Measurements from ENCODE around the gene CCDC170.
"Not testable (repeated sequence)": the region's sequence is repeated elsewhere in the genome, so short reads cannot be mapped to it uniquely, and the experiment has no call there.

Gene CCDC170

DNA sequence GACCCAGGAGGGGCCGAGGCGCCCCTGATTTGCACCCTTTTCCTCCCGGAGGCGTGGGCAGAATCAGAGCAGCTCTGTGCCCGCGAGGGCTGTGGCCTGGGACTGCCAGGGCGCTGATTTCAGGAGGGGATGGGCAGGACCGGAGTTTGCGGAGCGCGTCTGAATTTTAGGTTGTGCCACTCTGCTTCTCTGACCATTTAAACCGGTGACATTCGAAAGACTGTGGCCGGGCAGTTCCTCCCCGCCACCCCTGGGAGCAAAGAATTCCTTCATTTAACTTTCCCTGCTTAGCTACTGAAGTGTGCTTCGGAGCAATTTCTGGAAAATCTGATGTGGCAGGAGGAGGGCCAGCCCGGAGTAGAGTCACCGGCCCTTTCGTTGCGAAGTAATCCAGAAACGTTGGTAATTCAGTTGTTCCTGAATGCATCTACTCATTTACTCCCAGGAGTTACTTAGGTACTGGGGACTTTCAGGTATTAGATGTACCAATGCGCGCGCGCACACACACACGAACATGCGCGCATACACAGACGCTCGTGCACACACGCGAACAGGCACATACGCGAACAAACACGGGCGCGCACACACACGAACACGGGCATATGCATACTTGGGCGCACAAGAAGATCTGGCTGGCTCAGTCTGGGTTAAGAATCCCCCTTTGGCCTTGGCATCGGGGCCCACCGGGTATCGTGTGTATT, 568 bp downstream of the CCDC170 start:
- DNase-seq (ENCODE audit: low spot score), result no peak

DNA sequence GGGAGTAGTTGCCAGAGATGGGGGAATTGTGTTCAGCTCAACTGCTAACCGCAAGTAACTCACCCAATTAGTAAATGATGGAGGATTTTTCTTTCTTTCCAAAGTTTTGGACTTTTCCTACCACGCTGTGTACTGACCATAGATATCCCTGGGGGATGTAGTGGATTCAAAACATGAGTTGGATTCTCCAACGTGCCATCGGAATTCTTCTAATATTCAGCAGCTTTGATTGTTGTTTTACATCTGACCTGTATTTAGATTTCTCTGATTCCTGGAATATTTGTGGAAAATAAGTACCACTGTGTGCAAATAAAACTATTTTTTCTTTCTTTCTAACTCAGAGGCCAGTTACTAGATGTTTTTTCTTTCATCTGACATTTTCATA, 1.1 kb downstream of the CCDC170 start:
- DNase-seq (ENCODE audit: low spot score), result no peak

DNA sequence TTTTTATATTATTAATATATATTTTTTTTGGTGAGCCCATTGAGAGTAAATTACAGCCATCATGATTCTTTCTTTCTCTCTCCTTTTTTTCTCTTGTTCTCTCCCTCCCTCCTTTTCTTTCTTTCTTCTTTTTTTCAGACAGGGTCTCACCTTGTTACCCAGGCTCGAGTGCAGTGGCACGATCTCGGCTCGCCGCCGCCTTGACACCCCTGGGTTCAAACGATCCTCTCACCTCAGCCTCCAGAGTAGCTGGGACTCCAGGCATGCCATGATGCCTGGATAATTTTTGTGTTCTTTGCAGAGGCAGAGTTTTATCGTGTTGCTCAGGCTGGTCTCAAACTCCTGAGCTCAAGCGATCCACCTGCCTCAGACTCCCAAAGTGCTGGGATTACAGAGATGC, 1.6 kb downstream of the CCDC170 start:
- DNase-seq (ENCODE audit: low spot score), result no peak

DNA sequence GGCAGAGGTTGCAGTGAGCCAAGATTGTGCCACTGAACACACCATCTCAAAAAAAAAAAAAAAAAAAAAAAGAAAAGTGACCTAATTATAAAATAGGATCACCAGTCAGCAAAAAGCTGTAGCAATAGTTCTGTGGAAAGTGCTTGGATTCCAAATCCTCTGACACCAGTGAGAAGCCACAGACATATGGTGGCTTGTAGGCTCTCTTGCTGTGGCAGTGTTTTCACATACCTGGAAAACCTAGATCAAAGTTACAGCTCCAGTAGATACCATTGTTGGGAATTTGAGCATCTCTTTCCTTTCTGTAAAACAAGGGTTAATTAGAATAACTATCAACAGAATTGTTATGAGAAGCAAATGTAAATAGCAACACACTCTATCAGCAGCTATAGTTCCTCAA, 4.1 kb downstream of the CCDC170 start:
- no peak for DNase-seq (ENCODE audit: low spot score)

DNA sequence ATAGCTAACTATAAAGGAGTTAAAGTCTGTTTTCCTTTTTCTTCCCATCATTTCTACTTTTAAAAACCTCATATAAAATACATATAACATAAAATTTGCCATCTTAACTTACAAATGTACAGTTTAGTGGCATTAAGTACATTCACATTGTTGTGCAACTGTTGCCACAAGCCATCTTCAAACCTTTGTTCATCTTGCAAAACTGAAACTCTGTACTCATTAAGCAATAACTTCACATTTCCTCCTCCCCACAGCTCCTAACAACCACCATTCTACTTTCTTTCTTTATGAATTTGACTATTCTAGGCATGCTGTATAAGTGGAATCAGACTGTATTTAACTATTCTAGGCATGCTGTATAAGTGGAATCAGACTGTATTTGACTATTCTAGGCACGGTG, 4.5 kb downstream of the CCDC170 start:
- DNase-seq (ENCODE audit: low spot score), result no peak

DNA sequence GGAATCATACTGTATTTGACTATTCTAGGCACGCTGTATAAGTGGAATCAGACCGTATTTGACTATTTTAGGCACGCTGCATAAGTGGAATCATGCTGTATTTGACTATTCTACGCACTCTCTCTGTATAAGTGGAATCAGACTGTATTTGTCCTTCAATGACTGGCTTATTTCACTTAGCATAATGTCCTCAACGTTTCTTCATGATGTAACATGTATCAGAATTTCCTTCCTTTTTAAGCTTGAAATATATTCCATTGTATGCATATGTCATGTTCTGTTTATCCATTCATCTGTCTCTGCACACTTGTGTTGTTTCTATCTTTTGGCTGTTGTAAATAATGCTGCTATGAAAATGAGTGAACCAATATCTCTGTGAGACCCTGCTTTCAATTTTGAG, 5.7 kb downstream of the CCDC170 start:
- no peak for DNase-seq (ENCODE audit: low spot score)

DNA sequence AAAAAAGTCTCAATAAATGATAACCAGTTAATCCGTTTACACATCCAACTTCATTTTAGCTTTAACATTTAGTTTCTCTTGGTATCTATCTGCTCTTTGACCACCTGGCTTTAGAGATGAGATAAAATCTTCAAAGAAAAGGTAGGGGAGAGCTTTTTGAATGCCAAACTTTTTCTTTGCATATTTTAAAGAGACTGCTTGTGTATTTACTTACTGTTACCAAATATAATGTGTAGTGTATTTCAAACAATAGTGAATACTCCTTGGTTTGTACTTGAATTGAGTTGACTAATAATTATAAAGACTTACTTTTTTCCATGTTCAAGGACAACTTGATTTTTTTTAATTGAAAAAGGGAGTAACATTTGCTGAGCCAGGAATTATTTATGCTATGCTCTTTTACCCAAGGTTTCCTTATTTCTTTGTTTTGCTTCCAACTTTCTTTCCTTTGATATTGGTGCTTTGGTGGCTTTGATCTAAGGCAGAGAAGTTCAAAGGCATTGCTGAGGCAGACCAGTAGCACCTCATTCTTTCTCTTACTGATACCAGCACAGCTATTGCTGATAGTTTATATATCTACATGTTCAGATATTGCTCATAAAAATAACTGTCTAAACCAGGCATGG, 7.8 kb downstream of the CCDC170 start:
- DNase-seq (ENCODE audit: low spot score), result peak; percentile 36

DNA sequence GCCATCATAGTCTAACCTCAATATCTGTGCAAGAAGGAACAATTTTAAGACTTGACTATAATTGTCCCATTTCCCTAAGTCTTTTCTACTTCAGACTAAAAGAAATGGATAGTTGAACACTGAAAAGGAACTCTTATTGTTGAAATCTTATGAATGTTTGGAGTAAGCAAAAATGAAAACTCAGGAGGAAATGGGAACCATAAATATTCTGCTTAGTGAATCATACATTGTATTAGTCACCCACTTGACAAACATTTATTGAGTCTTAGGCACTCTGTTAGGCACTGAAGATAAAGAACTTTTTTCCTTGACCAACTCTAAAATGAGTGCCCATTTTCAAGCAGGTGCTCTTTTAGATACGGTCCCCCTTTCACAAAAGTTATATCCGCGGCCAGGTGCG, 8.7 kb downstream of the CCDC170 start:
- DNase-seq (ENCODE audit: low spot score), result peak; percentile 74

DNA sequence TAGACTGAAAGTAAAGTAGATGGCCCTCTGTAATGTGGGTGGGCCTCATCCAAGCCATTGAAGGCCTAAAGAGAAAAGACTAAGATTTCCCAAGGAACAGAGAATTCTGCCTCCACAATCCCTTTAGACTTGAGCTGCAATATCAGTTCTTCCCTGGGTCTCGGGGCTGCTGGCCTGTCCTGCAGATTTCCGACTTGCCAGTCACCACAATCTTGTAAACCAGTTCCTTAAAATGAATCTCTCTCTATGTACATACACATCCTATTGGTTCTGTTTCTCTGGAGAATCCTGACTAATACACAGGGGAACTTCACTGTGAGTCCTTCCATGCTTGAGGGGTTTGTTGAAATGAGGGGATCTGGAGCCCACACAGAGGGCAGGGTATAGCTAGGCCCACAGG, 12.9 kb downstream of the CCDC170 start:
- DNase-seq (ENCODE audit: low spot score), result no peak

DNA sequence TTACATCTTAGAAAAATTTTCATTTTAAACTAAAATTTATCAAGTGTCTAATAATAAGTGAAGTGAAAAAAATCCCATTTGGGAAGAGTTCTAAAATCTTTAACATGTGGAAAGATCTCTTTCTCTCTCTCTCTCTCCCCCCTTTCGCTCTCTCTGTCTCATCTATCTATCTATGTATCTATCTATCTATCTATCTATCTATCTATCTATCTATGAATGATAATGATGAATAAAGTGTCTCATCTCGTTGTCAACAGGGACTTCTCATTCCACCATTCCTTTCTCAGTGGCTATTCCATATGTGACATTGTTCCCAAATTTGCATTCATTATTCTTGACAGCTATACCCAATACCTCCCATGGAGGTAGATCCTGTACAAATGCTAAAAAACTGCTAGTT, 15.2 kb downstream of the CCDC170 start:
- DNase-seq (ENCODE audit: low spot score), result no peak

DNA sequence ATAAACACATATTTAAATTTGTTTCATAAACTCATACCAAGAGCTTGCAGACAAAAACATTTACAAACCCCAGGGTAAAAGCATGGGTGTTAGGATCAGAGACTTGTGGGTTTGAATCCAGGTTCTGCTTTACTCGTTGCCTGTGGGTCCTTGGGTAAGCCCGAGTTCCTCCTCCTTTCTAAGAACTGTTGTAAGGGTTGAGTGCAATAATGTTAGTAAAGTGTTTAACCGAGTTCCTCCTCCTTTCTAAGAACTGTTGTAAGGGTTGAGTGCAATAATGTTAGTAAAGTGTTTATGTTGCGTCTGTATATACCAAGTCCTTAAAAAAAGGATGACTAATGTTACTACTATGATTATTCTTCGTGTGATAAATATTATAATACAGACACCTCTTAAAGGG, 18.7 kb downstream of the CCDC170 start:
- no peak for DNase-seq (ENCODE audit: low spot score)

DNA sequence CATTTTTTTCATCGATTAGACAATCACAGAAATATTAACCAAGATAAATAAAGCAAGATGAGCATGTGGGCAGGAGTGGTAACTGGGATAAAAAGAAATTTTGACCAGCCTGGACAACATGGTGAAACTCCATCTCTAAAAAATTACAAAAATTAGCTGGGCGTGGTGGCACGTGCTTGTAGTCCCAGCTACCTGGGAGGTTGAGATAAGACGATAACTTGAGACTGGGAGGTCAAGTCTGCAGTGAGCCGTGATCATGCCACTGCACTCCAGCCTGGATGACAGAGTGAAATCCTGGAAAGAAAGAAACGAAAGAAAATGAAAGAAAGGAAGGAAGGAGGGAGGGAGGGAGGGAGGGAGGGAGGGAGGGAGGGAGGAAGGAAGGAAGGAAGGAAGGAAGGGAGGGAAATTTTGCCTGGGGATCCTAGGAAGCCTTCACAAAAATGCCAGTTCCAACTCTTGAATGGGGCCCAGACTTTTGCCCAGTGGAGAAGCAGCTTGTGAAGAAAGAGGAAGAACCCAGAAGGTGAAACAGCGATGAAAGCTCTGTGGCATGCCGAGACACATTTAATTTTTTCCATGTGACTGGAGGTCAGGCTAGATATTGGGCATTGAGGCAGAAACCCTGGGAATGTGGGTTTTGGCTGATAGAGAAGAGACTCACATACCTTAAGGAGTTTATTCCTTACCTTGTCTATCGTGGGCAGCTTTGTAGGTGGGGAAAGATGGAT, 20.3 kb downstream of the CCDC170 start:
- DNase-seq (ENCODE audit: low spot score), result no peak

DNA sequence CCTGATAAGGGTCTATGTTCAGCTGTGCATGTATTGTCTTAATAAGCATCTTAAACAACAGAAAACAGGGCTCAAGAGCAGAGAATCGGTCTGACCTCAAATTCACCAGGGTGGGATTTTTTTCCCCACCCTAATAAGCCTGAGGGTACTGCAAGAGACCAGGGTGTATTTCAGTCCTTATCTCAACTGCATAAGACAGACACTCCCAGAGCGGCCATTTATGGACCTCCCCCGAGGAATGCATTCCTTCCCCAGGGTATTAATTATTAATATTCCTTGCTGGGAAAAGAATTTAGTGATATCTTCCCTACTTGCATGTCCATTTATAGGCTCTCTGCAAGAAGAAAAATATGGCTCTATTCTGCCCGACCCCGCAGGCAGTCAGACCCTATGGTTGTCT, 25.2 kb downstream of the CCDC170 start:
- DNase-seq (ENCODE audit: low spot score), result not testable (repeated sequence)

DNA sequence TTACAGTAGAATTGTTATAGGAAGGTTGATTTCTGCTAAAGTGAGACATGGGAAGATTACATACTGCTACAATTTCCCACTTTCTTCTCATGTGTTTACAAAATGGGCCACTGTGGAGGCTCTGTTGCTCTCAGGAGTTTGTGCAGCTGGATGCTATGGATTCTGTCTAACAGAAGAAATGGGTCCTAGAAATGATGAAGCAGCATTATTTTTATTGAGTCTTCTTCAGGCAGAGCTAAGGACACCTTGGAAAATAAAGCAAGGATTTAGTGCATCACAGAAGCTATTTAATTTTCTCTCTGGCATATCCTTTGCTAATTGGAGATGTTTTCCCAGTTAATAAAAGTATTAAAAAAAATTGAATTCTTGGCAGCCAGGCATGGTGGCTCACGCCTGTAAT, 29.2 kb downstream of the CCDC170 start:
- no peak for DNase-seq (ENCODE audit: low spot score)

DNA sequence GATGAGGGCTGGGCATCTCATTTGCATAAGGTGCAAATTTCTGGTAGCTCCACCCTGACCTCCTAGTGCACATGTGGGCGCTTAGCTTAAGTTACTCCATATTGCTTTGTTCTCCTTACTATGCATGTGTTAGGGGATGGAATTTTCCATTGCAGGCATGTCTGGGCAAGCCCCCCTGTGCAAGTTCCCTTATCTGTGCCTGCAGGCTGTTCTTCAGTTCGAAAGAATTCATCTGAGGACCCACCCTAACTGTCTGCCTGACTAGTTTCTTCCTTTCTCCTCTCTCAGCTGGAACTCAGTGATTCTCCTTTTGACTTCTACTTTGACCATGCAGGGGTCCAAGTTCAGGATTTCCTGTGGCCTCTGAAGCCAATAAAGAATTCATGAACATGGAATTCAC, 30.2 kb downstream of the CCDC170 start:
- no peak for DNase-seq (ENCODE audit: low spot score)

DNA sequence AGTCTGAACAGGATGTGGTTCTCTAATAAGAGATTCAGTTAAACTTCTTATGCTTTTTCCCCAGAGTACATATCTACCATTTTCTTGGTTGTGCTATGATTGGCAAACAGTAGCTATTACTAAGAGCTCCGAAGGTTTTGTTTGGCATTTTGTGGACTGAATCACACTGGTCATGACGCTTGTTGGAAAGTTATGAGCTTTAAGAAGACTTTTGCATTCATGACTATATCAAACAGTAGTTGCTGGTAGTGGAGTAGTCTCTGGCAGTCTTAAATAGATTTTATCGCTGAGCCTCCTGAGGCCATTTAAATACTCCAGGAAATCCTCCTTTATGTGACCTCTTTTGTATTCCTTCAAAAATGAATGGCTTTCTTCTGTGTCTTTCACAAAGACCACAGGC, 40.8 kb downstream of the CCDC170 start:
- no peak for DNase-seq (ENCODE audit: low spot score)

DNA sequence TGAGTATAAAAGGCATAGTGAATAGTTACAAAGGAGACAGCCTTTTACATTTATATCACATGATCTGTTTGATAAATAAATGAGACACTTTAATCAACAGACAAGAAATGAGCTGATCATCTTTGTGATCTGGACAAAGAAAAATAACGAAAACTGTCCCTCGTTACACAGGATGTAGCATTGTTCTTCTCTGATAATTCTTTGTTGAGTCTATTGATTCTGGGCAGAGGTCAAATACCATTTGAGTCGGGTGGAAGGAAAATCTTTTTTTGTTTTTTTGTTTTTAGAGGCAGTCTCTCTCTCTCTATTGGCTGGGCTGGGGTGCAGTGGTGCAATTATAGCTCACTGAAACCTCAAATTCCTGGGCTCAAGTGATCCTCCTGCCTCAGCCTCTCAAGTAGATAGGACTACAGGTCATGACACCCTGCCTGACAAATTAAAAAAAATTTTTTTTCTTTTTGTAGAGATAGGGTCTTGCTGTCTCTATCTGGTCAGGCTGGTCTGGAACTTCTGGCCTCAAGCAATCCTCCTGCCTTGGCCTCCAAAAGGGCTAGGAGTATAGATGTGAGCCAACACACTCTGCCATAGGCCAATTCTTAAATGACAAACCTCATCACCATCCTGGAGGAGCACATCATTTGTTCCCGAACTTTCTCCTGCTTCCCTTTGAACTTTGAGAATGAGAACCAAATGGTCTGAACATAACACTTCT, 41.8 kb downstream of the CCDC170 start:
- DNase-seq (ENCODE audit: low spot score), result no peak

DNA sequence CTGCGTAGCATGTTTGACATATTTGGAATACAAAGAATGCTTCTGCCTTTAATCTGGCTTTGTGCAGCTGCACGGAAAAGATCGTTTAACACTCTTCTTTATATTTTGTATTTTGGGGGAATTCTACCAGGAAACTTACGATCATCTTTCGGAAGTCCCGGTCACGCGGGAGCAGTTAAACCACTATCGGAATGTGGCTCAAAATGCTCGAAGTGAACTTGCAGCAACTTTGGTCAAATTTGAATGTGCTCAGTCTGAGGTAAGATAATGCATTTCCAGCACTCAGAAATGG, 42.3 kb downstream of the CCDC170 start:
- DNase-seq (ENCODE audit: low spot score), result no peak

DNA sequence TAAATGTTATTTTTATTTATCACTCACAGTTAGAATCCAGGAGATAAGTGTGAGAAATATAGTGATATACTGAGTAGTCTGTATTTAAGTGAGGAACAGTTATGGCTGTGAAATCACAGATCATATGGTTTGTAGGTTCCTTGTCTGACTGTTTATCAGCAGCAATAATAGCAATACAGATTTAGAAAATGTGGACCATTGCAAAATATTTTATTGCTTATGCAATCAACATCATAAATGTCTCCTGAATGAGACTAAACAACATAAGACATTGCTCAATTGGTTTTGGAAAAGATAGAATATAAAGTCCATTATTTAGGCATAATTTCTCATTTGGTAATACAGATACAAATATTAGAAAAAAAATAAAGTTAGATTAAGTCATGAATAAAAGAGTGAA, 43.7 kb downstream of the CCDC170 start:
- no peak for DNase-seq (ENCODE audit: low spot score)

DNA sequence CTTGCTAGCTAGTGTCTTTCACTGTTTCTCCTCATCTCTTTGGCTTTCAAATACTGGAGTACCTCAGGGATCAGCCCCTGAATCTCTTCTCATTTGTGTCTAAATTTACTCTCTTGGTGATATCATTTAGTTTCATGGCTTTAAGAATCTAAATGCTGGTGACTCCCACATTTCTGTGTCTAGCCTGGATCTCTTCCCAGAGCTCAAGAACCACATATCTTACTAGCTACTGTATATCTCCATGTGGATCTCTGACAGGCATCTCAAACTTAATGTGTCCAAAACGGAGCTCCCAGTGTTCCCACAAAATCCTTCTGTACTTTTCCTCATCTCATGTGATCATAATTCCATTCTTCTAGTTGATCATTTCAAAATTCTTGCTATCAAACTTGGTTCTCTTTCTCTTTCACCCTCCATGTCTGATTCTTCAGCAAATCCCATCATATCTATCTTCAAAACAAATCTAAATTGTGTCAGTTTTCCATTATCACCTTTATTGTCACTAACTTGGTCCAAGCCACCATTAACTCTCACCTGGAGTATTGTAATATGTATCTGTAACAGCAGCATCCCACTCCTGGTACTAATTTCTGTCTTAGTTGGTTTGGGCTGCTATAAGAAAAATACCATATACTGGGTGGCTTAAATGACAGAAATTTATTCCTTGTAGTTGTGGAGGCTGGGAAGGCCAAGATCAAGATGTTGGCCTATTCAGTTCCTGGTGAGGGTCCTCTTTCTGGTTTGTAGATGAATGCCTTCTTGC, 45.9 kb downstream of the CCDC170 start:
- no peak for DNase-seq (ENCODE audit: low spot score)

DNA sequence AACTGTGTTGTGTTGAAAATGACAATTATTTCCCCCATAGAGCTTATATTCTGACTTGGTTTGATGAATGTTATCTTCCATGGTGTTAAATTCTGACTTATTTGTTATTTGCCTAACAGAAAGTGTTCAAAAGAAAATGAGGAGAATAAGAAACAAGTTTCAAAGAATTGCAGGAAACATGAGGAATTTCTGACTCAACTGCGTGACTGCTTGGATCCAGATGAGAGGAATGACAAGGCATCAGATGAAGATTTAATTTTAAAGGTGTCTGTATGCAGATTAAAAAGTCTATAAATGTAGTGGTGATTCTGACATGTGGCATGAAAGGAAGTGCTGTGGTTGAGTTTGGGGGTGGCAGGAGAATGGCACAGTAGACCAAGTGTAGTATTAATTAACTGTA, 50.6 kb downstream of the CCDC170 start:
- DNase-seq (ENCODE audit: low spot score), result no peak

DNA sequence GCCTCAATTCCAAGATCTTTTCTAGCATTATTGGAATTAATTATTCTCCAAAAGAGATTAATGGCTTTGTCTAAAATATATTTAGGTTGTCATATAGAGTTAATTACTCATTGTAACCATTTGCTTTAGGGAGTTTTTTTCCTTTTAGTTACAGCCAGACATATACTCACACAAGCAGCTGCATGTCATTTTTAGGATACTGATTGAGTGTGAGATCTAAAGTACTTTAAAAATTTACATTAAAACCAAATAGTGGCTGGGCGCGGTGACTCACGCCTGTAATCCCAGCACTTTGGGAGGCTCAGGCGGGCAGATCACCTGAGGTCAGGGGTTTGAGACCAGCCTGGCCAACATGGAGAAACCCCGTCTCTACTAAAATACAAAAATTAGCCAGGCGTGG, 51.1 kb downstream of the CCDC170 start:
- DNase-seq (ENCODE audit: low spot score), result not testable (repeated sequence)
